Stimulated activated CD8-positive, alpha-beta memory T cell treated with anti-CD3 and anti-CD28 coated beads, Interleukin-15, amount 100 ng/mL, for 1 hour (primary cell): Measurements from ENCODE around the gene HOXB3.

ENCODE experiments used
- DNase-seq: peaks from one replicate; pipeline ENCODE4 v3.0.0-alpha.2; 2020; ENCODE audit warnings: low read depth

Gene HOXB3

GRCh38 chr17:48586355-48587258, 3.4 kb downstream of the HOXB3 start:
- no peak for DNase-seq

GRCh38 chr17:48584223-48584741, 5.8 kb downstream of the HOXB3 start:
- no peak for DNase-seq

GRCh38 chr17:48583708-48584222, 6.3 kb downstream of the HOXB3 start:
- no peak for DNase-seq

- no peak for DNase-seq
Observed at GRCh38 chr17:48582750-48583069, 7.3 kb downstream of the HOXB3 start.

GRCh38 chr17:48579760-48580554, 10.1 kb downstream of the HOXB3 start:
- DNase-seq, result no peak

- DNase-seq, result no peak
Observed at GRCh38 chr17:48579471-48579759, 10.6 kb downstream of the HOXB3 start.

GRCh38 chr17:48578616-48579470, 11.2 kb downstream of the HOXB3 start:
- no peak for DNase-seq

- DNase-seq, result peak; percentile 40
Observed at GRCh38 chr17:48577946-48578615, 12.0 kb downstream of the HOXB3 start, which contains the start of gene HOXB4. TSS of gene HOXB4 (minus strand) at chr17:48578350. CDS start at chr17:48578319, 31 bp downstream.

GRCh38 chr17:48577330-48577945, 12.6 kb downstream of the HOXB3 start:
- no peak for DNase-seq

GRCh38 chr17:48576479-48577309, 13.3 kb downstream of the HOXB3 start:
- DNase-seq, result no peak

GRCh38 chr17:48575673-48576478, 14.2 kb downstream of the HOXB3 start:
- DNase-seq, result no peak

- DNase-seq, result no peak
Observed at GRCh38 chr17:48575066-48575582, 14.9 kb downstream of the HOXB3 start.

- no peak for DNase-seq
Observed at GRCh38 chr17:48574505-48575065, 15.5 kb downstream of the HOXB3 start.

- no peak for DNase-seq
Observed at GRCh38 chr17:48571826-48572417, 18.1 kb downstream of the HOXB3 start.

GRCh38 chr17:48571024-48571818, 18.8 kb downstream of the HOXB3 start:
- DNase-seq, result no peak

- no peak for DNase-seq
Observed at GRCh38 chr17:48570325-48571023, 19.6 kb downstream of the HOXB3 start.
